Nephron progenitor cell (in vitro differentiated cells): ENCODE measurements around the gene PVR.

Experiments
- DNase-seq: peaks from one replicate; pipeline ENCODE4 v3.0.0; 2021
- H3K27ac Mint-ChIP-seq: 2 replicates; pipeline ENCODE4 v1.8.0; 2021; ENCODE audit warnings: mild to moderate bottlenecking, moderate library complexity, mixed read lengths
- H3K27me3 Mint-ChIP-seq: 2 replicates; pipeline ENCODE4 v1.8.0; 2021; ENCODE audit warnings: mild to moderate bottlenecking, low read depth, mixed read lengths; ENCODE audit not compliant: poor library complexity
- H3K36me3 Mint-ChIP-seq: 2 replicates; pipeline ENCODE4 v1.8.0; 2021; ENCODE audit warnings: low read depth, mixed read lengths
- H3K4me1 Mint-ChIP-seq: 2 replicates; pipeline ENCODE4 v1.8.0; 2021; ENCODE audit warnings: mixed read lengths
- H3K4me3 Mint-ChIP-seq: 2 replicates; pipeline ENCODE4 v1.8.0; 2021; ENCODE audit warnings: mild to moderate bottlenecking, moderate library complexity, mixed read lengths
- H3K9me3 Mint-ChIP-seq: 2 replicates; pipeline ENCODE4 v1.8.0; 2021; ENCODE audit warnings: mild to moderate bottlenecking, moderate library complexity, mixed read lengths
- CTCF ChIP-seq: fragments of 200-600 bp; sonication (generic); IDR thresholded peaks from 2 replicates; pipeline ENCODE4 v1.5.0; 2021; ENCODE audit warnings: antibody characterized with exemption

The PVR gene

GRCh38 chr19:44653977-44654774 is 10.5 kb downstream of the PVR start:
- Mint-ChIP-seq H3K9me3 (no peaks in the 10 kb centered on the region), H3K4me1 (no peaks in the 10 kb centered on the region), H3K36me3 (peaks cover 67% of the 10 kb centered on the region), H3K4me3 (no peak overlapping the region), H3K27ac (no peak overlapping the region), H3K27me3 (no peaks in the 10 kb centered on the region)
- peak; percentile 58 for DNase-seq
- peak; percentile 26 for TF ChIP-seq CTCF

GRCh38 chr19:44657211-44657921 is 13.7 kb downstream of the PVR start:
- peak; percentile 88 for TF ChIP-seq CTCF
- Mint-ChIP-seq H3K27ac (no peak overlapping the region), H3K27me3 (peaks cover 4% of the 10 kb centered on the region), H3K9me3 (no peaks in the 10 kb centered on the region), H3K4me1 (no peaks in the 10 kb centered on the region), H3K36me3 (peaks cover 58% of the 10 kb centered on the region), H3K4me3 (no peak overlapping the region)
- DNase-seq, result peak; percentile 82

DNA sequence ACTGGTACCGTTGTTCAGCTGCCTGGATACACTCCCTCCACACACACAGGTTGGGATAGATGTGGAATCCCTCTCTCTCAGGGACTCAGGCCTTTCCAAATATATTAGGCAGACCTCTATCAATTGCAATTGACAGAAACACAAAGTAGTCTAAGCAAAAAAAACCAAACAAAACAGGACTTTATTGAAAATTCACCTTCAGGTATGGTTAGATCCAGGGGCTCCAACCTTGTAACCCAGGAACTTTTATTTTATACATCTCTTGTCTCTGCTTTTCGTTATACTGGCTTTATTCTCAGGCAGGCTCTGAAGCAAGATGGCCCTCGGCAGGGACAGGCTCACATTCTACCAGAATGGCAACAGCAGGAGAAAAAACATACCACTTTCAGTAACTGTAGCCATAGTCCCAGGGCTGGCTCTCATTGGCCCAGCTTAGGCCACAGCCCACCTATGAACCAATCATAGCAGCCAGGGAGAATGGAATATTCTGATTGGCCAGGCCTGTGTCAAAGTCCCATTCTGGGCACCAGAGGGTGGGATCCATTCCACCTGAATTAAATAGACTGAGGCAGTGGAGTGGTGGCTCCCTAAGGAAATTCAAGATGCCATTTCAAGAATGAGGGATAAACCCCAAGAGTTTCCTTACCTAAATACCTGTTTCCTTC is 14.5 kb downstream of the PVR start:
- no peak for DNase-seq
- H3K4me1 Mint-ChIP-seq, result peaks cover 4% of the 10 kb centered on the region
- H3K9me3 Mint-ChIP-seq, result no peaks in the 10 kb centered on the region
- H3K4me3 Mint-ChIP-seq, result no peak overlapping the region
- H3K27me3 Mint-ChIP-seq, result peaks cover 6% of the 10 kb centered on the region
- no peak overlapping the region for H3K27ac Mint-ChIP-seq
- peaks cover 58% of the 10 kb centered on the region for H3K36me3 Mint-ChIP-seq
- no peak for TF ChIP-seq CTCF

DNA sequence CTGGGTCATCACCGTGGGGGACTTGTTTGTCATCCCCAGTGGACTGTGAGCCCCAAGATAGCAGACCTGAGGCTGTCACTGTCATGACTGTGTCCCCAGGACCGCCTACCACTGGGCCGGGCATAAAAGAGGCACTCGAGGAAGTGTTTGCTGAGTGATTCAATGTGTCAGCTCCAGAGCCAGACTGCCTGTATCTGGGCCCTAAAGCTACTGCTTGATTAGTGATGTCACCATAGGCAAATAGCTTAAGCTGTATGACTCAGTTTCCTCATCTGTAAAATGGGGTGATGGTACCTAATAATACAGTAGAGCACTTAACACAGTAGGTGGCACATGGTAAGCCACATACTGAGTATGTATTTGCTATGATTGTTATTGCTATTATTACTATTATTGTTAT is 16.4 kb downstream of the PVR start:
- peaks cover 6% of the 10 kb centered on the region for H3K27me3 Mint-ChIP-seq
- TF ChIP-seq CTCF, result no peak
- peaks cover 52% of the 10 kb centered on the region for H3K36me3 Mint-ChIP-seq
- H3K4me1 Mint-ChIP-seq, result peaks cover 5% of the 10 kb centered on the region
- no peaks in the 10 kb centered on the region for H3K9me3 Mint-ChIP-seq
- H3K27ac Mint-ChIP-seq, result no peak overlapping the region
- DNase-seq, result no peak
- no peak overlapping the region for H3K4me3 Mint-ChIP-seq

DNA sequence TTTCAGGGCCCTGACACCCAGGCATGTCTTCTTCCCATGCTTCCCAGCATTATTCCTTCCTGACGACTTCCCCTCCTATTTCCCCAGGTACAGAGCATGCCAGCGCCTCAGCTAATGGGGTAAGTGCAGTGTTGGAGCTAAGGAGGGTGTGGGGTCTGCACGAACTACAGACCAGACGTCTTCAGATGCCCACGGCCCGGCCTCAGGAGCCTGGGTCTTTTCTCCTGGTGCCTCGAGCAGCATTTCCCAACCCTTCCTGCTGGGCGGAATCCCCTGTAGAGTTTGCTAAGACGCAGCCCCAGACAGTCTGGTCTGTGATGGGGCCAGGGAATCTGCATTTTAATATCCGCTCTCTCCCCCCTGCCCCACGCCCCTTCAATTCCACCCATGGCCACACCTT is 17.5 kb downstream of the PVR start:
- Mint-ChIP-seq H3K27me3 (peaks cover 6% of the 10 kb centered on the region), H3K9me3 (no peaks in the 10 kb centered on the region), H3K36me3 (peaks cover 41% of the 10 kb centered on the region), H3K27ac (no peak overlapping the region), H3K4me1 (peaks cover 5% of the 10 kb centered on the region), H3K4me3 (no peak overlapping the region)
- no peak for TF ChIP-seq CTCF
- no peak for DNase-seq
